ENCODE results near the gene PDLIM1.

PDLIM1 gene

DNA sequence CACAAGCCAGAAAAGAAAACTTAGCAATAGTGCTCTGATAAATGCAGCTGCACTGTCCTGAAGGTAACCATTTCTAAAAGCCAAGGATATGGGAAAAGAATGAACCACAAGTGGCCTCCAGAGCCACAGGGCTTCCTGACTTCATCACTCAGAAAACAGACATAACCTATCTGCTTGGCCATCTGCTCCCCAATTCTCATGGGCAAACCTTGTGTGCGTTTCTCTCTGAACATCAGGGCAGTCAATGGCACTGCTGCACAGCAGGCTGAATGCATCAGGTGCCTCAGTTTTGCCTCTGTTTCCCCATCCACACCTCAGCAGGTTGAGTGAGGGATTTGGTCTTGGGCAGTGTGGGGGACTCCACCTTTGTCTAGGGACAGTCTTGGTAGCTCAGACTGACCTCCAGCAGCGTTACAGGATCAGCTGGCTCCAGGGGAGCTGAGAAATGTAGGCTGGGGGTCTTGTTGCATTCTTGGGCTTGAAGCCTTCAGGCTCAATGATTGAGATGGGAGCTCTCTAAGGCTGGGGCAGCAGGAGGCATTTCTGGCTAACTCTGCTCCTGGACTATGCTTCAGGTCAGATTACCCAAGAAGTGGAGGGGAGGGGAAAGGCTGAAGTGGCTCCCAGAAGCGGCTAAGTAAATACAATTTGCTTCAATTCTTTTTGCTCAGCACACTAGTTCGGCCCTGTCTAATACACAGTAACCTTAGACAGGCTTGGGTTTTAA, 23.6 kb upstream of the PDLIM1 start:
- DNase-seq, result no peak

DNA sequence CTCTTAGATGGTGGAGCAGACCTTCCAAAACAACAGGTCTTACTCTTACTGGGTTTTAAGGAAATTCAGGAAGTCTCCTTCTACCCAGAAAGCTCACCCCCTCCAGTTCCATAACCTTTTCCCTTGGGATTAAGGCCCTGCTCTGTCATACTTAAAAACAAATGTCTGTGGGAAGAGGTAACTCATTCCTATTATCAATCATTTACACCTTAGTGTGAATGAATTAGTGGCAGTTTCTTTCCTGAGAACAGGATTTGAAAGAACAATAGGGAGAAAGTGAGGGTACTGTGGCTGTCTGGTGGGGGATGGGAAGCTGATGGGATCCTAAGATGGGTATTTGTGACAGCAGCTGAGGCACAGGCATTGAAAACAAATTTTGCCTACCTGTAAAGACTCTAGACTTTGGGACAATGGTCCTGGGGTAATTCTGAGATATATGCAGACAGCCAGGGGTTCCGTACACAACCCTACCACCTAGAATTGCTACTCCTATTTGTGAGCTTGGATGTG, 22.2 kb upstream of the PDLIM1 start:
- no peak for DNase-seq

DNA sequence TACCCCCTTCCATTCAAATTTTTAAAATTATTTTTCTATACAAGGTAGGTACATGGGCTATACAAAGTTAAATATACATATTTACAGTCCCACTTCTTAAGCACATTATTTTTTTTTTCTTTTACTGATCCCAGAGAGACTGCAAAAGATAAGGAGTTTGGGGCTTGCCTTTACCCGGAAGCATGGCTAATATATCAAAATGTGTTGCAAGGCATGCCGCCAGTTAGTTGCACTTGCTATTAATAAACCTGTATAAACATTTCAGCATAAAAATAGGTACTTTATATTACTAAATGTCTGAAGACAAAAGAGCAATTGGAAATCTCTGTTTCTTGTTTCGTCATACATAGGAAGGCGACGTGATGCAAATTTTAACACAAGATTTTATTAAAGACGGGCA, 21.5 kb upstream of the PDLIM1 start:
- DNase-seq, result no peak

GRCh38 chr10:95309958-95310357, 19.2 kb upstream of the PDLIM1 start:
- DNase-seq, result no peak

DNA sequence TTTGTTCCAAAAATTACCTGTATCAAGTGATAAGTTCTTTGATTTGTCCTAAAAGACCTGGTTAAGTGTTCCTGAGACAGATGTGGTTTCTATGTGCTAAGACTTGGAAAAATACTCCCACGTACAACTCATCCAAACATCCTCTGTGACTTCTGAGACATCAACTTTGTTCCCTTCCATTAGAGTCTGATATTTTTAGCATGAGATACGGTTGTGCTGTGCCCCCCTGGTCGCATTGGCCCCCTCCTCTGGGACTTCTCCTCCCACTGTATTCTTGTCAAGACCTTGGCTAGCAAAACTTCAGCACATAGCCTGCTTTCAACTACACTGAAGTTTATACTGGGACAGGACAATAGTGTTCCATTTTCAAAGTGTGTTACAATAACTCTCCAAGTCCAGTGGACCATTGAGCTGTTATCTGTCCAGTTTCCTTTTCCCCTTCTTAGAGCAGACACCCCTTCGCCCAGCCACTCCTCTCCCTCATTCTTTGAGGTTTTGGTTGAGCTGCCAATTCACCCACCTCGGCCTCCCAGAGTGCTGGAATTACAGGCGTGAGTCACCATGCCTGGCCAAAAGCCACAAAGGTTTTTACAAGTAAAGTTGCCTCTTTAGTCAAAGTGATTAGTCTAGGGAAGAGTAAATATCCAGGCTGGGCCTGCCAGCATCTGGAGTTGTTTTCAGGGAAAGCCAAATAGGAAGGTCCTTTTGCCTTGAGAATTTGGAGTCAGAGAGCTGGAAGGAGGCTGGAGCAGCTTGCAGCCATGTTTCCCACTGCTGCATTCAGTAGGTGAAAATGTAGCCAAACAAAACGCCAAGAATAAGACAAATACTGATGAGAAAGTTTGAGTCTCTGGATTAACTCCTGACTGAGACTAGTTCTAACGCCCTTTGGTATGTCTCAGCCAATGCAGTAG, 17.8 kb upstream of the PDLIM1 start:
- no peak for DNase-seq

GRCh38 chr10:95306851-95307250, 16.0 kb upstream of the PDLIM1 start:
- DNase-seq, result no peak

GRCh38 chr10:95306318-95306650, 15.5 kb upstream of the PDLIM1 start:
- no peak for DNase-seq

GRCh38 chr10:95305606-95306317, 15.0 kb upstream of the PDLIM1 start:
- no peak for DNase-seq

DNA sequence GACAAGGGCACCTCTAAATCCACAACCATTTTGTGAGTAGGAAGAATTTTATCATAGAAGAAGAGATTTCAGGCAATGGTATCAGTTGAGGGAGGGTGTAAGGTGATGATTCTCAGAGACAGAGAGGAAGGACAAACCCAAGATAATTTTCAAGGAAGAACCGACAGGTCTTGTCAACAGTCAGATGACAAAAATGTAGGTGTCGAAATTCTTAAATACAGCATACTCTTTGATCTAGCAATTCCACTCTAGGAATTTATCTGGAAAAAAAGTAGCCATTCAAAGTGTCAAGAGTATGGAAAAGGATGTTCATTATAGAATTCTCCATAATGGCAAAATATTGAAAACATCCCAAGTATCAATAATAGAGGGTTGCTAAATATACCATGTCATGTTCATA, 14.2 kb upstream of the PDLIM1 start:
- no peak for DNase-seq

GRCh38 chr10:95304463-95304862, 13.7 kb upstream of the PDLIM1 start:
- no peak for DNase-seq

GRCh38 chr10:95303950-95304349, 13.1 kb upstream of the PDLIM1 start:
- DNase-seq, result no peak

GRCh38 chr10:95303535-95303934, 12.7 kb upstream of the PDLIM1 start:
- DNase-seq, result no peak

DNA sequence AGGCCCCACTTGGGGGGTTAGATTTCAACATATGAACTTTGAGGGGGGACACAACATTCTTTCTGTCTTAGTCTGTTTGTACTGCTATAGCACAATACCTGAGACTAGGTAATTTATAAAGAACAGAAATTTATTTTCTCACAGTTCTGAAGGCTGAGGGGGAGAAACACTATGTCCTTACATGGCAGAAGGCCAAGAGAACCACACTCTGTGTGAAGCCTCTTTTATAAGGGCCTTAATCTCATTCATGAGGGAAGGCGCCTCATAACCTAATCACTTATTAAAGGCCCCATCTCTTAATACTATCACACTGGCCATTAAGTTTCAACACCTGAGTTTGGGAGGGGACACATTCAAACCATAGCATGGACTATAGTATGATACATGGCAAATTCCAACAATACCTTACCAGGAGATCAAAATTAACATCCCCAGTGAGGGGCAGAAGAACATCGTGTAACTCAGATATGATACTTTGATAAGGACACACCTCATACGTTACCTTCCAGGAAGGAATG, 9.3 kb upstream of the PDLIM1 start:
- no peak for DNase-seq

GRCh38 chr10:95297402-95297801, 6.6 kb upstream of the PDLIM1 start:
- no peak for DNase-seq

GRCh38 chr10:95296764-95297163, 6.0 kb upstream of the PDLIM1 start:
- no peak for DNase-seq

DNA sequence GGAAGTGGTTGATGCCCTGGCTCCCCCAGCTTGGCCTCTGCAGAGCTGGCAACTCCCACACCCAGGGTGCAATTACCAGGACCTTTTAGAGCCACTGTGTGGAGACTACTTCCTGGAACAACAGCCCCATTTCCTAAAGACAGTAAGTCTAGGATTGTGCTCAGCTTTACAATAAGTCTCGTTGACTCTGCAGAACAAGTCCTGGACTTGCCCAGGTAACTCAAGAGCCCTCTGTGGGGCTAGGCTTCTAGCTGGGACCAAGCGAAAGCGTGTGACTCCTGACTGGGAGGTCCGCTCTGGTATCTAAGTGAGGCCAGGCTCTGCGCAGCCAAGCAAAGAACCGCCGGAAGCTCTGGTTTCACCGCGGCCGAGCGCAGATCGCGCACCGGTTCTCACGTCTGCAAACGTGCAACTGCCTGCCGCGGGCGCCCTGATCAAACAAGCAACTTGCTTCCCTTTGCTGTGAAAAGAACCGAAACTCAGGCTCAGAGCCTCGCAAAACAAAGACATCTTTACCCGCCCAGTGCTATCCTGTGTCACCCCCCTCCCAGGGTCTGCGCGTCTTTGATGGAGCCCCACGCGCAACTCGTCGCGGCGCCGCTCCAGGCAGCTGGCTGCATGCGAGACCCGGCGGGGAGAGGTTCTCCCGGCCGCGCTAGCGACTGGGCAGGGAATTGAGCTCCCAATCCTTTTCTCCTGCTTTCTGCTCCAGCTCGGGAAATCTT, 4.4 kb upstream of the PDLIM1 start:
- peak in 2 of 6 experiments; percentile 1 to 54 for DNase-seq

GRCh38 chr10:95293631-95294030, 2.8 kb upstream of the PDLIM1 start:
- DNase-seq, result no peak

GRCh38 chr10:95291365-95292039, 699 bp upstream of the PDLIM1 start:
- no peak for DNase-seq

- DNase-seq, result no peak
These were observed 832 bp downstream of the PDLIM1 start for GRCh38 chr10:95289921-95290421.

GRCh38 chr10:95289003-95289920, 1.5 kb downstream of the PDLIM1 start:
- DNase-seq, result no peak

DNA sequence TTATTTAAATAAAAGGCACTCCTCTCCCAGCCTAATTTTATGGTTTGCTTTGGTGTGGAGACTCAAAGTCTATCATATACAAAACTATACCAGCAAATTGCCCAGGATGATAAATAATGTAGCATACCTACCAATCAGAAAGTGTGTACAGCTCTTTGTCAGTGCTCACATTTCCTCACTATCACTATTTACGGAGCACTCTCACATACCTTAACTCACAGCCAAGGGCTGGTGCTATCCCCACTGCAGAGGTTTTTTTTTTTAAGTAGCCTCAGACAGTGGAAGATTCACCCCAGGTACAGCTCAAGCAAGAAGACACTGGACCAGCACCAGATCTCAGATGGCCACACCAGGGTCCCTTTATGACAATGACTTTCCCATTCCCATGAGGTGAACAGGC, 2.5 kb downstream of the PDLIM1 start:
- DNase-seq, result no peak

All from stimulated activated naive CD4-positive, alpha-beta T cell (primary cell).